ENCODE data around the gene TRPM3.

TRPM3 gene

GRCh38 chr9:70525519-70525918 is 595.9 kb downstream of the TRPM3 start:
- no peaks in the 10 kb centered on the region for H3K36me3 ChIP-seq (ENCODE audit: control insufficient read depth, insufficient read depth, low read length)
- H3K4me1 ChIP-seq = no peaks in the 10 kb centered on the region
- H3K9ac ChIP-seq = no peak overlapping the region
- no peak overlapping the region for H2AFZ ChIP-seq
- no peaks in the 10 kb centered on the region for H3K79me2 ChIP-seq
- no peak for TF ChIP-seq CTCF (IDR thresholded peaks at IDR 0.05)
- H3K9me3 ChIP-seq (ENCODE audit: control insufficient read depth, low read length) = no peaks in the 10 kb centered on the region
- no peaks in the 10 kb centered on the region for H3K27me3 ChIP-seq (ENCODE audit: control insufficient read depth, insufficient read depth, low read length)
- no peak overlapping the region for H3K4me3 ChIP-seq (ENCODE audit: low read depth, low read length)
- H3K27ac ChIP-seq = no peak overlapping the region
- H3K4me2 ChIP-seq (ENCODE audit: low read length) = no peak overlapping the region

GRCh38 chr9:70519912-70520724 is 601.3 kb downstream of the TRPM3 start:
- Histone ChIP-seq H2AFZ (no peak overlapping the region), H3K27ac (no peak overlapping the region), H3K4me3 (ENCODE audit: low read depth, low read length) (no peak overlapping the region), H3K9me3 (ENCODE audit: control insufficient read depth, low read length) (no peaks in the 10 kb centered on the region), H3K9ac (no peak overlapping the region), H3K4me1 (no peaks in the 10 kb centered on the region), H3K27me3 (ENCODE audit: control insufficient read depth, insufficient read depth, low read length) (no peaks in the 10 kb centered on the region), H3K4me2 (ENCODE audit: low read length) (no peak overlapping the region), H3K36me3 (ENCODE audit: control insufficient read depth, insufficient read depth, low read length) (no peaks in the 10 kb centered on the region), H3K79me2 (no peaks in the 10 kb centered on the region)
- TF ChIP-seq CTCF (IDR thresholded peaks at IDR 0.05) = no peak

GRCh38 chr9:70517926-70518610 is 603.4 kb downstream of the TRPM3 start:
- Histone ChIP-seq H3K27ac (no peak overlapping the region), H3K9ac (no peak overlapping the region), H3K4me1 (no peaks in the 10 kb centered on the region), H3K27me3 (ENCODE audit: control insufficient read depth, insufficient read depth, low read length) (no peaks in the 10 kb centered on the region), H3K36me3 (ENCODE audit: control insufficient read depth, insufficient read depth, low read length) (no peaks in the 10 kb centered on the region), H2AFZ (no peak overlapping the region), H3K4me3 (ENCODE audit: low read depth, low read length) (no peak overlapping the region), H3K9me3 (ENCODE audit: control insufficient read depth, low read length) (no peaks in the 10 kb centered on the region), H3K79me2 (no peaks in the 10 kb centered on the region), H3K4me2 (ENCODE audit: low read length) (no peak overlapping the region)
- TF ChIP-seq CTCF (IDR thresholded peaks at IDR 0.05) = no peak

GRCh38 chr9:70514273-70514672 is 607.1 kb downstream of the TRPM3 start:
- no peak overlapping the region for H3K9ac ChIP-seq
- no peak for TF ChIP-seq CTCF (IDR thresholded peaks at IDR 0.05)
- H3K36me3 ChIP-seq (ENCODE audit: control insufficient read depth, insufficient read depth, low read length) = no peaks in the 10 kb centered on the region
- H3K9me3 ChIP-seq (ENCODE audit: control insufficient read depth, low read length) = no peaks in the 10 kb centered on the region
- no peak overlapping the region for H3K27ac ChIP-seq
- H3K79me2 ChIP-seq = no peaks in the 10 kb centered on the region
- no peak overlapping the region for H3K4me2 ChIP-seq (ENCODE audit: low read length)
- no peak overlapping the region for H2AFZ ChIP-seq
- peaks cover 4% of the 10 kb centered on the region for H3K4me1 ChIP-seq
- H3K27me3 ChIP-seq (ENCODE audit: control insufficient read depth, insufficient read depth, low read length) = no peaks in the 10 kb centered on the region
- no peak overlapping the region for H3K4me3 ChIP-seq (ENCODE audit: low read depth, low read length)
